HG02970 (cell line): ENCODE measurements around the gene CREB3L2.
"Not testable (repeated sequence)": the region's sequence is repeated elsewhere in the genome, so short reads cannot be mapped to it uniquely, and the experiment has no call there.

Source experiments
- ATAC-seq: cut with Tn5 transposase; IDR thresholded peaks from one replicate; pipeline ENCODE4 v1.9.1; 2021; ENCODE audit warnings: mild to moderate bottlenecking, moderate library complexity, moderate number of reproducible peaks; ENCODE audit not compliant: unreplicated experiment, low FRiP score

Gene CREB3L2

DNA sequence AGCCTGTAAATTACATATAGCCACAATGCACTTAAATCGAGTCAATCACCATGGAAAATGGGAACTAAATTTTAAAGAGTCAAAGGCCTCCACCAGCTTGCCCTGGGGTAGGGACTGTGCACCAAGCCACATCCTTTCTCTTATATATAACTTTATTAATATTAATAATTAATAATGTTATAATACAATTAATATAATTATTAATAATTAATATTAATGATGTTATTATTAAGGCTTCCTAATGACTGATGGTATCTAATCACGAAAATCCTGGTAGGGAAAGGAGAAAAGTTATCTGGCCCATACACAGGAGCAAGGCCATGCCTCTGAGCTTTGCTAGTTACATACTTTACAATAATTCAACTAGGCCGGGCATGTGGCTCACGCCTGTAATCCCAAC is 87.9 kb downstream of the CREB3L2 start:
- no peak for ATAC-seq

DNA sequence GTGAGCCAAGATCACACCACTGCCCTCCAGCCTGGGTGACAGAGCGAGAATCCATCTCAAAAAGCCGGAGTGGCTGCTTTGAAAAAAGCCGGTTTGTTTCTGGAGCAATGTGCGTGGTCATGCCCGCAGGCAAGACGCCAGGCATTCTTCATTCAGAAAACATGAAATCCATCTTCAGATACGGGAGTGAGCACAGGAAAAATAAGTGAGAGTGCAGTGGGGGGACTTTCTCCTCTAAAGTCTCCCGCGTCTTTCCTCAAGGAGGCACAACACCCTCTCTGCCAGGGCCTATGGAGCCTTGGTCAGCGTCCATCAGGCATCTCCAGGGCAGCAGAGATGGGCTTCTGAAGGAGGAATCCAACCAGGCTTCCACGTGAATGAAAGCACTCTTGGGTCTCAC is 92.8 kb downstream of the CREB3L2 start:
- no peak for ATAC-seq

DNA sequence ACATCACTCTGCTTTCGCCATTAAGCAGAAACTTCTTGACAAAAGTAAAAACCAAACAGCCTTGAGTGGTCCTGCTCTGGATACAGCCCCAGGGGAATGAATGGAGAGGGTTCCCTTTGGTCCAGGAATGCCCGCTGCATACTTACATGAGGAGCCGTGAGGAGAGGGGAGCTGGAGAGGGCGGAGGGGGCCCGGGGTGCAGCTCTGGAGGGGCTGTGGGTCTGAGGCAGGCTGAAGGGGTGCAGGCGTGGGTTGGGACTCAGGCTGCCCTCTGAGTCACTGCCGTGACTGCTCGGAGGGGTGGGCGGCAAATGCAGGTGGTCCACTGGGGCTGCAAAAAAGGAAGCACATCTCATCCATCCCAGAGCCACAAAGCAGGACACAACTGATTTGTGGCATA is 93.8 kb downstream of the CREB3L2 start:
- ATAC-seq = no peak

DNA sequence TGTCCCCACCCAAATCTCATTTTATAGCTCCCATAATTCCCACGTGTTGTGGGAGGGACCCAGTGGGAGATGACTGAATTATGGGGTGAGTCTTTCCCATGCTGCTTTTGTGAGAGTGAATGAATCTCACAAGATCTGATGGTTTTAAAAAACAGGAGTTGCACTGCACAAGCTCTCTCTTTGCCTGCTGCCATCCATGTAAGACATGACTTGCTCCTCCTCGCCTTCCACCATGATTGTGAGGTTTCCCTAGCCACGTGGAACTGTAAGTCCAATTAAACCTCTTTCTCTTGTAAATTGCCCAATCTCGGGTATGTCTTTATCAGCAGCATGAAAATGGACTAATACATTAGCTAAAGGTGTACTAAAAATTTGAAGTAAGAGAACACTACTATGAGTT is 95.2 kb downstream of the CREB3L2 start:
- not testable (repeated sequence) for ATAC-seq

DNA sequence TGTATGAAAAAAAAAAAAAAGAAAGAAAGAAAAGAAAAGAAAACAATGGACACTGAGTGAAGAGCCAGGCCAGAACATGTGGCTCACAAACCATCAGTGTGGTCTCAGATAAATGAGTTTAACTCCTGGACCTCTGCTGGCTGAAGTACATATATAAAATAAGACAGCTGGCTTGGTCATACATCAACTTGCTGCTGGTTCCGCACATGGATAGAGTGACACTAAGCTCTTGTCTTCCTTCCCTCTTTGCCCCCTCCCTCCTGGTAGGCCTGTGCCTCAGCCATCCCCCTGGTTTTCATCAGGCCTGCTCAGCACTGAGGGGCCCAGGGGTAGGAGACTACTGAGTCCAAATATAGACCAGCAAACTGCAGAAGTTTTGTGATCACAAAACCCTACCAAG is 97.1 kb downstream of the CREB3L2 start:
- ATAC-seq = no peak

DNA sequence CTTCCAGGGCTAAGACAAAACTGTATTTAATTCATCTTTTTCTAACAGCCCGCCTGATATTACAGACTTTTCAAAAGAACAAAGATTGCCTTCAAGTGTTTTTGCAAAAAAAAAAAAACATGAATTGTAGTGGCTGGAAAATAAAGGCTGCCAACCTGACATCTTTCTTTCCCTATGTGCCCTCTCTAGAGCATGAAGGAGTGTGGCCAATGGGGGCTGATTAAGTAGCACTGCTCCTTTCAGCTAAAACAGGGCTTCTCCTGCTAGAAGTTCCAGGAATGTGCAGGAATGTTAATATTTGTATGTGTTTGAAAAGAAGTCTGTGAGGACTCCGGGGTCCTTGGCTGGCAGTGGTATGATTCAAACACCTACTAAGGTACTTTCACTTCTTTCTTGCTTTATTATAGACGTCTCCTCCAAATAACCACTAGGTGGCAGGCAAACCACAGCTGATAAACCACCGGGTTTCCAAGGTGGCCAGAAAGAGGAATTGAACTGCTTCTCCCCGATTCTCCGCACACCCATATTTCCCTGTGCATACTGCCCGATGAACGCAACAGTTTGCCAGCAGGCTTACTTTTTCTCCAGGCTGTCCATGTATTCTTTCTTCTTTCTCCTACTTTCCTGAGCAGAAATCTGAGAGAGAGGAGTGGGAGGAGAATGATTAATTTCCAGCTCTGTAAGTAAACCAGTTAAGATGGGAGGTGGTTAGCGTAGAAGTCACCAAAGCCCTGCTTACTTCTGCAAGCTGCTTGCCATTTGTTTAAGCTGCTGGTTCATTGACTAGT is 98.3 kb downstream of the CREB3L2 start:
- peak; percentile 49 for ATAC-seq

DNA sequence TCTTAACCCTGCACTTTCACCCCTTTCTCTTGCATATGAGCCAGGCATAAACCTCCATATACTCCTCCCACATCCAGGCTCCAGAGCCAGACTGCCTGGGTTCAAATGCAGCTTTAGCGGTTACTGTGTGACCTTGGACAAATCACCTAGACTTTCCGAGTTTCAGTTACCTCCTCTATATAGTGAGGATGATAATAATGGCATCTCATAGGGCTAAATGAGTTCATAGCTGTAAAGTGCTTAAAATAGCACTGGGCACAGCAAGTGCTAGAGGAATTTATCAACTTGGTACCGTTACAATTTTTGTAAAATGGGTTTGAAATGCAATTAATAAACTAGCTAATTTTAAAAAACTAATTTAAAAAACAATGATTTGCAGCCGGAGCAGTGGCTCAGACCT is 101.7 kb downstream of the CREB3L2 start:
- no peak for ATAC-seq

DNA sequence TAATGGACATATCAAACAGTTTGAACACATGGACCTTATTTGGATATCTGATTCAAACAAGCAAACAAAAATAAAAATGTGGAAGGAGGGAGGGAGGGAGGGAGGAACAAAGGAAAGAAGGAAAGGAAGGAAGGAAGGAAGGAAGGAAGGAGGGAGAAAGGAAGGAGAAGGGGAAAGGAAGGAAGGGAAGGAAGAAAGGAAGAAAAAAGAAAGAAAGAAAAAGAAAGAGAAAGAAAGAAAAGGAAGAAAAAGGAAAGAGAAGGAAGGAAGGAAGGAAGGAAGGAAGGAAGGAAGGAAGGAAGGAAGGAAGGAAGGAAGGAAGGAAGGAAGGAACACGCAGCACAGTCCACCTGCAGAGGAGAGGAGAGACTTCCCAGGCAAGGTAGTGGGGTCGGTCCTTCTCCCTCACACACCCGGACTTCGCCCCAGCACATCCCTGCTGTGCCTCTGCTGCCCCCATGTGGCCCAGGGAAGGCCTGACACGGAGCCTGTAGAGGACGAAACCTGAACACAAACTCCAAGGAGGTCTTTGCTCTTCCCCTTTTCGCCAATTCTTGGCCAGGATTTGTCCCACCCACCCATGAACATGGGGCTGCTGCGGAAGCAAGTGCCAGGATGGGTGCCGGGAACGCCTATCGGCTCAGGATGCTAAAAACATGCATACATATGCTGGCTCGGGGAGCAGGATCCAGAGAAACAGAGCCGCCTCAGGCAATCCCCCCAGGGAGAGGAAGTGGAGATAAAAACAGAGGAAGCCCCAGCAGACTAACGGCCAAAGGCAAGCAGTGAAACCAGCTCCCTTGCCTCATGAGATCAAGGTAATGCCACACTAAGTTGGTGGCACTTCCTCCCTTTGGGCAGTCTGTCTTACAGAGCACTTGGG is 102.8 kb downstream of the CREB3L2 start:
- ATAC-seq = peak; percentile 72

DNA sequence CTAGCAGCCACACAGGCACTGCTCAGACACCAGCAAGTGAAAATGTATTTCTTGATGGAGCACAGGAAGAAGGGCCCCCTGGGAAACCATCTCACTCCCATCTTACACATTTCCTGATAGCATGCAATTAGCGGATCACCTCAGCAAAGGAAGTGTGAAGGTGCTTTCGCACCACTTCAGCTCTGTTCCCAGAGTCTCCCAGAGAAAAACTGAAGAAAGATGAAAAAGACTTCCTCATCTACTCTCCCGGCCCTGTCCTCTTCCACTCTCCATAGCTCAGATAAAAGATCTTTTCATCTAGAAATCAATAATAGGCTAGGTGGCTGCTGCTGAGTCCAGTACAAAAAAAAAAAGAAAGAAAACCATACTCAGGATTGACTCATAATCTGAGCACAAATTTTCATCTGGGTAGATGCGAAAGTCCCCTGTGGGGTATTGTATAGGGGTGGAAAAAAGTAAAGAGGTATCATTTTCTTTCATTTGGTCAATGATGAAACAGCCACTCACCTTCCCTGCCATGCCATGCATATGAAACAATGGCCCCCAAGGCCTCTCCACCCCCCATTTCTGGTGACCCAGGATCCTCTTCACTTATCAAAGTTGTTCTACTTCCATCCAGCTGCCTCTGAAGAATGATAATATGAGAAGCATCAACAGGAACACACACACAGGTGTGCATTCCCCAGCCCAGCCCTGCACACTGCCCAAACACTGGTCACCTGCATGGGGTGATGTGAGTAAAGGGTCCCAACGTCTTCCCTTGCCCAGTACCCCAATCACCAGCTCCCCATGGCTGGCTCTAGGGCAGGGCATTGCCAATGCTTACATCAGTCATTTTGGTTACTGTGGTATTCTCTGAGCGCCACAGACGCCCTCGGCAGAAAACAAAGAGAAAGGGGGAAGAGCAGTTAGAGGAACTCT is 106.3 kb downstream of the CREB3L2 start:
- peak; percentile 68 for ATAC-seq

DNA sequence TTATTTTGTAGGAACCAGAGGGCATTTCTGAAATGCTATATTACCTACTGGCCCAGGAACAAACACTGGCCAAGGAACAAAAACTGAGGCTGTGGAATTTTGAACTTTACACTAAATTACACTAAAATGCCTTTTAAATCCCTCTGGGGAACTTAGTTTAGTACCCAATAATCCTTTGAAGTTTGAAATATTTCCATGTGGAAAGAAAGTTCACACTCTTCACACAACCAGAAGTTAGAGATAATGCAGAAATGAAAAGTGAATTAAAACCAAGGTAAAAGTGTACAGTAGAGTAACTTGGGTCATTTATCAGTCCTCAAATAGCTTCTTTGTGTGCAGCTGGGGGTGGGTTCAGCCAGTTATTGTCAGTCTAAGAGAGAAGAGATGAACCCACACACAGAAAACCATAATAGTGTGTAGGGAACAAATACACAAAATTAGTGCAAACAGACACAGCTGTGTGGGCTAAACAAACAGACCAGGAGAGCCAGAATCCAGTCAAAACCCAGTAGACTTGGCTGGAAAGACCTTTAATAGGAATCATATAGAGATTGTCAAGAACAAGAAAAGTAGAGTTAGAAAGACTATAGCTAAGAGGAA is 108.6 kb downstream of the CREB3L2 start:
- ATAC-seq = no peak

DNA sequence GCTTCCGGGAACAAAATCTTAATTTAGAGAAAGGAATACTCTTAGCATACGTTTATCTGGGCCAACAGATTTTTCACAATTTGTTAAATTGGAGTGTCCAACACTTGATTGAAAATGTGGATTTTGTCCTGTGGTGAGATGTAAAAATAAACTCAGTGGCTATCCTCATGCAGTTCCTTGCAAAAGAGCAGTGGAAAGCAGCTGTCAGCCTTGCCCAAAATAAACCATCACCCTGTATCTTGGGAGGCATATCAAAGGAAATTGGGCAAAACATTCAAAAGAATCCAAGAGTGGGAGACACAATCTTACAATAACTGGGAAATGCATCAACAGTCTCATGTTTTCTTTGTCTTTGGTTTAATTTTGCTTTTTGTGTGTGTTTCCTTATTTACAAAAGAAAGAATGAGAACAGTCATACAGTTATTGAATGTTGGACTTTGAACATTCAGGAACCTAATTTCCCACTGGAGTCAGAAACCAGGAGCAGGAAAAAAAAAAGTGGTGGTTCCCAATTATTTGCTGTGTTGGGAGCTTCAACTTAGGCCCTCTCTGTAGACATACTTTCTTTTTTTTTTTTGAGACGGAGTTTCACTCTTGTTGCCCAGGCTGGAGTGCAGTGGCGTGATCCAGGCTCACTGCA is 110.8 kb downstream of the CREB3L2 start:
- no peak for ATAC-seq

DNA sequence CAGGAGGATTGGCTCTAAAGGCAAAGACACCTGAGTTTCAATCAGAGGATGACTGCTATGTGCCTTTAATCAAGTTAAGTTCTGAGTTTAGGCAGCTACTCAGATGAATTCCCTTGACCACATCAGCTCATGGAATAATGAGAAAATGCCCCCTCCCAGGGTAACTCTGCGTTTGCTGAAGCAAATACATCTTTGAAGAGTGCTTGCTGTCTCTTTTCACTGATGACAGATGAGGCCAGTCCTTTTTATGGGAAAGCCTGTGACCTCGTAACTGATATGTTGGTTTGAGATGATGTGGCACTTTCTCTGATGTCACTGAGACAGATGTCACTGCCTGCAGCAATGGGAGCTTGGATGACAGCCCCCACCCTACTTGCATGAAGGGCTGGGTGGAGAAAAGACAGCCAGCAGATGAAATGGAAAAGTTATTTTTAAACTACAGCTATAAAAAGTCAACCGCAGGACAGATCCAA is 111.4 kb downstream of the CREB3L2 start:
- no peak for ATAC-seq

DNA sequence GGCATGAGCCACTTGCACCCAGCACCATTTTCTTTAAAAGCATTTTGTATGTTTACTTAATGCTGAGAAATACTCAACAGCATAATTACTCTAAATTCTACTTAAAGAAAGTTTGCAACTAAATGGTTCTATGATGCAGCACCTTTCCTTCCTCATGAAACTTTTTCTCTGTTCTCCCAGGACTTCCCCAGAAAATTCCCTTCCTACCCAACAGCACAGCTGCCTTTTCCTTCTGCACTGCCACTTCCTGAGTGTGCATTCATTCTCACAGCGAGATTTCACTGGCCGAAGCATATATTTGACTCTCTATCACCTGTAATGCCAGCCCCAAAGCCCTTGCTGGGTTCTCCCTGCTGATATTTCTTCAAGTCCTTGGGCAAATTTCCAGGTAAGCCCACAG is 113.6 kb downstream of the CREB3L2 start:
- no peak for ATAC-seq

DNA sequence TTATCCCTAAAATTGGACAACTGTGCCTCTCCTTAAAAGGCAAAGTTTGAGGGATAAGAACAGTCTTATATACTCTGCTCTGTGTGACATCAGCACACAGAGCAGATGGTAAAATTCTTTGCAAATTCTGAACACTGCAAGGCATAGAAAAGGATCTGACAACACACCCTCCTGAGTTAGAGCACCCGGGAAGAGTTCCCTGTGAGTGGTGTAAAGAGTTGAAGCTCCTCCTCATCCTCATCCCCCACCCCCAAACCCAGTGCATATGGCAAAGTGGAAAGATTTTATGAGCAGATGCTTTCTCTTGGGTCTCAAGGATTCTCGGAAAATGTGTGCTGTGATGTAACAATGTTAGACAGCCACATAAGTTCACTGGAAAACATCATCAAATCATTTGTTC is 115.1 kb downstream of the CREB3L2 start:
- ATAC-seq = no peak

DNA sequence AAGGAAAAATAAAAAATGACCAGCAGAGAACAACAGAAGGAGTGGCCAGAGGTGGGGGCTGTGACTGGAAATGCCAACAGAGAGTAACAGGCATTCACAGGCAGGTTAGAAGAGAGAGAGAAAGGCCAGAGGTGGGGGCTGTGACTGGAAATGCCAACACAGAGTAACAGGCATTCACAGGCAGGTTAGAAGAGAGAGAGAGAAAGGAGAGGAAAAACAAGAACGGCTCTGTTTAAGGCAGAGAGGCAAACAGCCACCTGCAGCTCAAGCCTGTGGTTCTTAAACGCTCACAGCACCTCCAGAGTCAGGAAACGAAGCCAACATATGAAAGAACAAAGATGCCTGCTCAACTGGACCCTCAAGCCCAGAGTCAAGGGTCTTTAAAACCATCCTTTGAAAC is 115.6 kb downstream of the CREB3L2 start:
- no peak for ATAC-seq

DNA sequence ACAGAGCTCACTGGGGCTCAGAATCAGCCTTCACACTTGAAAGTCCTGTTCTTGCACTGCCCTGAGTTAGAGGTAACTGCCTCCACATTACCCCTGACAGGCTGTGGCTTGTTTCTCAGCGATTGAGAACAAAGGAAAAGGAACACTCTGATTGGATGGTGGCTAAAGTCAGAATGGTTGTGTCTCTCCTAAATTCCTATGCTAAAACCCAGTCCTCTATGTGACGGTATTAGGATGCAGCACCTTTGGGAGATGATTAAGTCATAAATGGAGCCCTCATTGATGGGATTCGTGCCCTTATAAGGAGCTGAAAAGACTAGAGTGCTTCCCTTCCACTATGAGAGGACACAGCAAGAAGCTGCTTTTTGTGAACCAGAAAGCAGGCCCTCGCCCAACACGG is 116.2 kb downstream of the CREB3L2 start:
- no peak for ATAC-seq

DNA sequence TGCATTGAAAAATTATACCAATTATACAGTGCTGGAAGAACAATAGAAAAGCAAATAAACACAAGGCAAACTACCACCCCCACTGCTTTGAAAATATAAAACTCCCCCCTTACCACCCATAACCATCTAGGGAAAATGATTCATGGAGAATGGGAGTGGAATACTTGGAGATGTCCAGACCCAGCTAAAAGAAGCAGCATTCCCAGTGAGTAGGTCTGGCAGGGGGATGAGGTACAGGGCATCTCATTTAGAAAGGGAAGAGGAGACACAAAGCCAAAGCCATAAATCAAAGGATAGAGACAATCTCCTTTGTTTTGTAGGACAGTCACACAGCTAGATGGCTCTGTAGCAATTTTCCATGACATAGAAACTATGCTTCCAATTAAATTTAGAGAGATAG is 119.1 kb downstream of the CREB3L2 start:
- ATAC-seq = no peak

DNA sequence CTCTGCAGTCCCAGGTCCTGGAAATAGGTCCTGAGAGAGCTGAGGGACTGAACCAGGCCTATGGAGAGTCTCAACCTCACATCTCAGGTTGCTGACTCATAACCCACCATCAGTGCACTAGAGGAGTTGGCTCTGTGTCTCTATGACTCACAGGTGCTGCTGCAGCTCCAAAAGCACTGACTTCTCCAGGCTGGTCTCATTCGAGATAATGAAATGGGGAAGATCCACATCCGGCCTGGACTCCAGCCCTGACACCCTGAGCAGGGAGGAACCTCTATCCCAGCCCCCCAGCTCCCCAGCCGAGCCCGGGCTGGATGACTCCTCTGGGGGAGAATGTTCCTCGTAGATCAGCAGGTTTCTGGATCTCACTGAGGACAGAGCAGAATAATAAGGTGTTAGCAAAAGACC is 119.6 kb downstream of the CREB3L2 start:
- ATAC-seq = peak; percentile 72

DNA sequence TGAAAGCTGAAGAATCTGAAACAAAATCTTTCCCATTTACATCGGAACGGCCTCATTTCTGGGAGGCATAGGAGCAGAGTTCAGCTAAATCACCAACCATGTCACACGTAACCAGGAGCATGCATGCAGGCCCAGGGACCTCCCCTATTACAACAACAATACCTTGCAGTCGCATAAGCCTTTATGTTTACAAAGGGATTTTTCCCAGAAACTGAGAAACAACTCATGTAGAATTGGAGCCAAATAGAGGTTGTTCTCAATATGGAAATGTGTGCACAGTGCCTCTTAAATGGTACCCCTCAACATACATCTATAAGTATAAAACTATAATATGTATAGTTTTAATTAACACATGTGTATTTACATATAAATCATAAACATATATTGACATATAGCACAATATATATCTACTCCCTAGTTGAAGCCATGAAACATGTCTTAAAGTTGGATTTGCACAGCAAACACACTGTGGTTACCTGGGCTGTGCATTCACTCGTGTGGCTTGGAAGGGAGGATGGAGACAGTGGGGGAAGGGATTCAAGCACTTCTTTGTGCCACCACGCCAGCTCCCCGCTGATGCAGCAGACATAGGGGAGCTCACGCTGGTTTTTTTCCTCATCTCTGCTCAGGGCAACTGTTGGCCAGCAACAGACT is 120.2 kb downstream of the CREB3L2 start:
- no peak for ATAC-seq
